CD14-positive monocyte (primary cell): ENCODE data around the gene SCYGR2. TPM values are rescaled to one million over a fixed set of nuclear protein-coding genes. Genes with fewer than 3 reads are reported as not detected.

Experiments
- DNase-seq, 3 donors: peaks; one replicate each; pipeline ENCODE4 v3.0.0-alpha.2; 2011 to 2022
- H2AFZ ChIP-seq: 2 replicates; pipeline ENCODE4 v1.6.0; 2012; ENCODE audit warnings: mild to moderate bottlenecking, low read depth, low read length, inconsistent platforms; ENCODE audit not compliant: insufficient read depth, poor library complexity, severe bottlenecking
- H3K27ac ChIP-seq, 2 donors: 1 replicate in 1 of 2; 2 replicates in 1 of 2; pipeline ENCODE4 v1.5.1; 2012 to 2013; ENCODE audit warnings: low read length in 2 of 2, control low read depth in 1 of 2, inconsistent platforms in 1 of 2, low read depth in 1 of 2, mild to moderate bottlenecking in 1 of 2
- H3K27me3 ChIP-seq, 2 donors: one replicate each; pipeline versions ENCODE4 v1.6.0 to v1.6.1; 2011 to 2013; ENCODE audit warnings: low read length in 2 of 2; ENCODE audit not compliant: control insufficient read depth in 2 of 2, insufficient read depth in 2 of 2
- H3K36me3 ChIP-seq, 2 donors: replicated peaks in 1 of 2; 1 replicate in 1 of 2; 2 replicates in 1 of 2; pipeline versions ENCODE4 v1.5.1 to v1.6.1; 2012 to 2013; ENCODE audit warnings: low read length in 2 of 2, control low read depth in 1 of 2, inconsistent platforms in 1 of 2, mild to moderate bottlenecking in 1 of 2; ENCODE audit not compliant: insufficient read depth in 2 of 2, control insufficient read depth in 1 of 2
- H3K4me1 ChIP-seq, 2 donors: 1 replicate in 1 of 2; 2 replicates in 1 of 2; pipeline versions ENCODE4 v1.5.1 to v1.6.1; 2012 to 2013; ENCODE audit warnings: low read length in 2 of 2, control low read depth in 1 of 2, inconsistent platforms in 1 of 2, mild to moderate bottlenecking in 1 of 2, moderate library complexity in 1 of 2; ENCODE audit not compliant: insufficient read depth in 2 of 2, control insufficient read depth in 1 of 2
- H3K4me2 ChIP-seq: replicated peaks from 2 replicates; pipeline ENCODE3; 2012; ENCODE audit warnings: low read length, moderate library complexity, mild to moderate bottlenecking; ENCODE audit not compliant: poor library complexity, severe bottlenecking; ENCODE audit errors: extremely low read depth
- H3K4me3 ChIP-seq, 3 experiments: fragments of 200-600 bp in 1 of 3; sonication (generic) in 1 of 3; replicated peaks in 1 of 3; 1 replicate in 2 of 3; 2 replicates in 1 of 3; pipeline ENCODE4 v1.5.1; 2011 to 2013; ENCODE audit warnings: low read length in 3 of 3, mild to moderate bottlenecking in 3 of 3, control low read depth in 2 of 3, low read depth in 2 of 3, inconsistent platforms in 1 of 3, moderate library complexity in 1 of 3
- H3K79me2 ChIP-seq: 2 replicates; pipeline ENCODE4 v1.6.0; 2012; ENCODE audit warnings: mild to moderate bottlenecking, control low read depth, inconsistent platforms, low read length, moderate library complexity; ENCODE audit not compliant: insufficient read depth
- H3K9ac ChIP-seq: 2 replicates; pipeline ENCODE4 v1.6.0; 2017; ENCODE audit warnings: low read length, mild to moderate bottlenecking; ENCODE audit not compliant: insufficient read depth, poor library complexity, severe bottlenecking
- H3K9me3 ChIP-seq, 2 donors: replicated peaks in 1 of 2; 1 replicate in 1 of 2; 2 replicates in 1 of 2; pipeline versions ENCODE4 v1.5.1 to v1.6.1; 2012 to 2013; ENCODE audit warnings: low read length in 2 of 2, control low read depth in 1 of 2; ENCODE audit not compliant: control insufficient read depth in 1 of 2, insufficient read depth in 1 of 2
- H4K20me1 ChIP-seq: 2 replicates; pipeline ENCODE4 v1.6.0; 2012; ENCODE audit warnings: mild to moderate bottlenecking, low read length, control low read depth, moderate library complexity; ENCODE audit not compliant: insufficient read depth
- H3K27ac Mint-ChIP-seq, 7 donors: one replicate each; pipeline ENCODE4 v1.8.0; 2020; ENCODE audit warnings: mild to moderate bottlenecking in 7 of 7, mixed read lengths in 7 of 7, moderate library complexity in 6 of 7, inconsistent platforms in 2 of 7
- H3K27me3 Mint-ChIP-seq, 3 donors: one replicate each; pipeline ENCODE4 v1.8.0; 2021 to 2022; ENCODE audit warnings: low read depth in 3 of 3, mild to moderate bottlenecking in 3 of 3, mixed read lengths in 3 of 3, moderate library complexity in 3 of 3, inconsistent platforms in 1 of 3
- H3K36me3 Mint-ChIP-seq, 2 donors: one replicate each; pipeline ENCODE4 v1.8.0; 2020; ENCODE audit warnings: mixed read lengths in 2 of 2, inconsistent platforms in 1 of 2, mild to moderate bottlenecking in 1 of 2
- H3K4me1 Mint-ChIP-seq: one replicate; pipeline ENCODE4 v1.8.0; 2020; ENCODE audit warnings: mild to moderate bottlenecking, mixed read lengths
- H3K4me3 Mint-ChIP-seq, 2 donors: one replicate each; pipeline ENCODE4 v1.8.0; 2020; ENCODE audit warnings: mild to moderate bottlenecking in 2 of 2, mixed read lengths in 2 of 2, moderate library complexity in 1 of 2
- H3K9me3 Mint-ChIP-seq, 7 donors: one replicate each; pipeline ENCODE4 v1.8.0; 2020 to 2022; ENCODE audit warnings: mixed read lengths in 7 of 7, mild to moderate bottlenecking in 6 of 7, moderate library complexity in 6 of 7, inconsistent platforms in 2 of 7
- WGBS: methylation state at CpG from one replicate; pipeline ENCODE4 v1.1.5; 2013; ENCODE audit warnings: missing lambda C conversion rate; ENCODE audit not compliant: insufficient coverage; 5-methylcytosine and 5-hydroxymethylcytosine counted together
- intact Hi-C, 2 donors: fragments of 100-400 bp; cut with micrococcal nuclease; formaldehyde crosslinking; loops; one replicate each; pipeline versions ENCODE4 v1.15.0 to v1.15.1; 2023
- polyA plus RNA-seq, 3 donors: library from polyadenylated mRNA; depleted of rRNA in 1 of 3; unstranded in 2 of 3; stranded (reverse) in 1 of 3; fragments of 300-500 nt in 2 of 3; fragments of >200 nt in 1 of 3; fragmentation: Illumina TruSeq in 2 of 3; gene quantifications; 1 replicate in 2 of 3; 2 replicates in 1 of 3; pipeline ENCODE4 v1.2.3, GENCODE V29; 2012 to 2021
- TF ChIP-seq, protein P1 (sequence below): fragments of 200-600 bp; IDR thresholded peaks from one replicate; pipeline ENCODE4 v1.8.0; 2022; ENCODE audit warnings: antibody characterized with exemption, mild to moderate bottlenecking

SCYGR2 gene
- polyA plus RNA-seq, 3 donors, result not detected

DNA sequence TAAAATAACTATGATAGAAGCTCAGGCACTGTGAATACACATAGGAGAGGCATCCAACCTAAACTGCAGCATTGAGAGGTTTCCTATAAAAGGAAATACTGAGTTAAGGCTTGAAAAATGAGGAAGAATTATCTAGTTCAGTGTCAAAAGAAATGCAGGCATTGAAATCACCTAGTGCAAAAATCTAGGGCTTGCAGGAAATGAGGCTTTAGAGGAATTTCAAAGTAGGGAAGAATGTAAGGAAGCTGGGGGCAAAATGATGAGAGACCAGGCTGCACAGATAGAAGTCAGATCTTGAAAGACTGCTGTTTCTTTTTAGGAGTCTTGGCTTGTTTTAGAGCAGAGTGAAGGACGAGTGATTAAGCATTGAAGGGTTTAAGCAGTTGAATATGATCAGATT is 28.1 kb upstream of the SCYGR2 start:
- Mint-ChIP-seq H3K4me1 (no peaks in the 10 kb centered on the region), H3K4me3 (no peak overlapping the region), H3K27ac (no peak overlapping the region), H3K9me3 (no peaks in the 10 kb centered on the region), H3K36me3 (peaks cover 4 to 5% of the 10 kb centered on the region in 2 donors), H3K27me3 (peaks cover 0 to 9% (median 2%) of the 10 kb centered on the region in 3 donors)
- Histone ChIP-seq H3K27ac (no peak overlapping the region), H3K4me2 (no peak overlapping the region), H3K36me3 (peaks cover 0 to 6% of the 10 kb centered on the region in 2 donors), H3K79me2 (no peaks in the 10 kb centered on the region), H4K20me1 (peaks cover 16% of the 10 kb centered on the region), H2AFZ (no peak overlapping the region), H3K4me1 (no peaks in the 10 kb centered on the region), H3K9me3 (no peaks in the 10 kb centered on the region), H3K9ac (no peak overlapping the region), H3K4me3 (no peak overlapping the region), H3K27me3 (no peaks in the 10 kb centered on the region)
- no peak for DNase-seq
- intact Hi-C loops, result no loop called here
- TF ChIP-seq, protein P1, sequence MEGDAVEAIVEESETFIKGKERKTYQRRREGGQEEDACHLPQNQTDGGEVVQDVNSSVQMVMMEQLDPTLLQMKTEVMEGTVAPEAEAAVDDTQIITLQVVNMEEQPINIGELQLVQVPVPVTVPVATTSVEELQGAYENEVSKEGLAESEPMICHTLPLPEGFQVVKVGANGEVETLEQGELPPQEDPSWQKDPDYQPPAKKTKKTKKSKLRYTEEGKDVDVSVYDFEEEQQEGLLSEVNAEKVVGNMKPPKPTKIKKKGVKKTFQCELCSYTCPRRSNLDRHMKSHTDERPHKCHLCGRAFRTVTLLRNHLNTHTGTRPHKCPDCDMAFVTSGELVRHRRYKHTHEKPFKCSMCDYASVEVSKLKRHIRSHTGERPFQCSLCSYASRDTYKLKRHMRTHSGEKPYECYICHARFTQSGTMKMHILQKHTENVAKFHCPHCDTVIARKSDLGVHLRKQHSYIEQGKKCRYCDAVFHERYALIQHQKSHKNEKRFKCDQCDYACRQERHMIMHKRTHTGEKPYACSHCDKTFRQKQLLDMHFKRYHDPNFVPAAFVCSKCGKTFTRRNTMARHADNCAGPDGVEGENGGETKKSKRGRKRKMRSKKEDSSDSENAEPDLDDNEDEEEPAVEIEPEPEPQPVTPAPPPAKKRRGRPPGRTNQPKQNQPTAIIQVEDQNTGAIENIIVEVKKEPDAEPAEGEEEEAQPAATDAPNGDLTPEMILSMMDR, result no peak
- WGBS, result 71% methylated on average over 1 of the region's 1 CpG

DNA sequence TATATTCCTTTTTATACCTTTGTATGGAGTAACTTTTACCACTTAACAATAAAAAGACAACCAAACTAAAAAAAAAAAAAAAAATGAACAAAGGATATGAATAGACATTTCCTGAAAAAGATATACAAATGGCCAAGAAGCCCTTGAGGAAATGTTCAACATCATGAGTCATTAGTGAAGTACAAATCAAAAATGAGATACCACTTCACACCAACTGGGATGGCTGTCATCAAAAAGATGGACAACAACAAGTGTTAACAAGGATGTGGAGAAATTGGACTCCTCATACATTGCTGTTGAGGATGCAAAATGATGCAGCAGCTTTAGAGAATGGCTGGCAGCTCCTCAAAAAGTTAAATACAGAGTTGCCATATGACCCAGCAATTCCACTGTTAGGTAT is 22.6 kb upstream of the SCYGR2 start:
- intact Hi-C loops, result no loop called here
- Histone ChIP-seq H2AFZ (no peak overlapping the region), H4K20me1 (no peaks in the 10 kb centered on the region), H3K9me3 (no peaks in the 10 kb centered on the region), H3K36me3 (no peaks in the 10 kb centered on the region), H3K27me3 (no peaks in the 10 kb centered on the region), H3K79me2 (no peaks in the 10 kb centered on the region), H3K4me2 (no peak overlapping the region), H3K4me1 (no peaks in the 10 kb centered on the region), H3K27ac (no peak overlapping the region), H3K9ac (no peak overlapping the region), H3K4me3 (no peak overlapping the region)
- no peak for DNase-seq
- no peak overlapping the region for H3K4me3 Mint-ChIP-seq
- H3K9me3 Mint-ChIP-seq, result no peaks in the 10 kb centered on the region
- peaks cover 0 to 11% (median 2%) of the 10 kb centered on the region in 3 donors for H3K27me3 Mint-ChIP-seq
- TF ChIP-seq, protein P1, result no peak
- no peak overlapping the region for H3K27ac Mint-ChIP-seq
- no peaks in the 10 kb centered on the region for H3K4me1 Mint-ChIP-seq
- H3K36me3 Mint-ChIP-seq, result no peaks in the 10 kb centered on the region
